Colonic mucosa (tissue), 4 donors: ENCODE results near the gene PRRT4. TPM values are rescaled to one million over a fixed set of nuclear protein-coding genes. Genes with fewer than 3 reads are reported as not detected.

Source experiments
- DNase-seq: peaks from one replicate; pipeline ENCODE4 v3.0.0-alpha.2; 2020
- H3K27ac ChIP-seq: fragments of 200-600 bp; one replicate; pipeline ENCODE4 v1.8.0; 2021
- H3K27me3 ChIP-seq: fragments of 200-600 bp; one replicate; pipeline ENCODE4 v1.8.0; 2021
- H3K36me3 ChIP-seq: fragments of 200-600 bp; one replicate; pipeline ENCODE4 v1.8.0; 2021
- H3K4me1 ChIP-seq: fragments of 200-600 bp; one replicate; pipeline ENCODE4 v1.8.0; 2021; ENCODE audit warnings: mild to moderate bottlenecking
- H3K4me3 ChIP-seq: fragments of 200-600 bp; one replicate; pipeline ENCODE4 v1.8.0; 2021
- H3K9ac ChIP-seq, 2 donors: one replicate each; pipeline ENCODE4 v1.7.0; 2013; ENCODE audit warnings: control low read depth in 2 of 2, low read depth in 2 of 2, low read length in 2 of 2
- H3K9me3 ChIP-seq: fragments of 200-600 bp; one replicate; pipeline ENCODE4 v1.8.0; 2021
- CTCF ChIP-seq: fragments of 200-600 bp; IDR thresholded peaks from one replicate; pipeline ENCODE4 v1.8.0; 2022; ENCODE audit warnings: antibody characterized with exemption, mild to moderate bottlenecking
- intact Hi-C: fragments of 100-400 bp; cut with DNase I; formaldehyde crosslinking; loops from one replicate; pipeline ENCODE4 v1.14.1; 2022
- total RNA-seq, 2 donors: library from RNA; stranded (reverse); fragmentation: NEBNext Ultra II Directional in 1 of 2; extraction: Animal tissue kit (Norgen Biotek cat#: 25700) in 1 of 2; gene quantifications; one replicate each; pipeline ENCODE4 v1.2.1, GENCODE V29; 2021
- donor health status: healthy.
- donor health status: DM: no; HTN: no; CAD: no.
- donor health status: DM: no; HTN: no; CAD: no.

Gene PRRT4
- total RNA-seq, 2 donors from 2014 or later, result 0.24 TPM; not detected in 1

- H3K36me3 ChIP-seq, result peaks cover 7% of the 10 kb centered on the region
- intact Hi-C loops, result loop anchor here (2.0 kb wide), 1 partner anchor 41 kb away; no protein-coding TSS in a partner anchor
- no peak overlapping the region for H3K9ac ChIP-seq
- no peak overlapping the region for H3K4me3 ChIP-seq
- TF ChIP-seq CTCF, result no peak
- H3K27ac ChIP-seq, result no peak overlapping the region
- H3K27me3 ChIP-seq, result no peaks in the 10 kb centered on the region
- DNase-seq, result no peak
- H3K9me3 ChIP-seq, result no peaks in the 10 kb centered on the region
- no peaks in the 10 kb centered on the region for H3K4me1 ChIP-seq
Measured at GRCh38 chr7:128389618-128390329, 28.3 kb upstream of the PRRT4 start.

GRCh38 chr7:128389085-128389617 is 27.7 kb upstream of the PRRT4 start:
- H3K27me3 ChIP-seq, result no peaks in the 10 kb centered on the region
- H3K9me3 ChIP-seq, result no peaks in the 10 kb centered on the region
- DNase-seq, result no peak
- peaks cover 6% of the 10 kb centered on the region for H3K36me3 ChIP-seq
- intact Hi-C loops, result loop anchor here (2.0 kb wide), 1 partner anchor 40 kb away; no protein-coding TSS in a partner anchor
- no peak overlapping the region for H3K4me3 ChIP-seq
- no peaks in the 10 kb centered on the region for H3K4me1 ChIP-seq
- no peak overlapping the region for H3K27ac ChIP-seq
- H3K9ac ChIP-seq, result no peak overlapping the region
- TF ChIP-seq CTCF, result no peak

- Histone ChIP-seq H3K9ac (no peak overlapping the region), H3K36me3 (no peaks in the 10 kb centered on the region), H3K27ac (no peak overlapping the region), H3K4me3 (no peak overlapping the region), H3K9me3 (no peaks in the 10 kb centered on the region), H3K4me1 (no peaks in the 10 kb centered on the region), H3K27me3 (no peaks in the 10 kb centered on the region)
- TF ChIP-seq CTCF, result no peak
- no peak for DNase-seq
- intact Hi-C loops, result loop anchor here (2.0 kb wide), 1 partner anchor 39 kb away; no protein-coding TSS in a partner anchor
Measured at GRCh38 chr7:128388145-128388485, 26.6 kb upstream of the PRRT4 start.

GRCh38 chr7:128387216-128388144 is 26.0 kb upstream of the PRRT4 start:
- intact Hi-C loops, result loop anchor here (2.0 kb wide), 1 partner anchor 39 kb away; no protein-coding TSS in a partner anchor
- no peaks in the 10 kb centered on the region for H3K27me3 ChIP-seq
- no peak overlapping the region for H3K4me3 ChIP-seq
- H3K9ac ChIP-seq, result no peak overlapping the region
- H3K27ac ChIP-seq, result no peak overlapping the region
- H3K4me1 ChIP-seq, result no peaks in the 10 kb centered on the region
- H3K36me3 ChIP-seq, result no peaks in the 10 kb centered on the region
- peak; percentile 73 for DNase-seq
- no peaks in the 10 kb centered on the region for H3K9me3 ChIP-seq
- peak; percentile 77 for TF ChIP-seq CTCF
